G401.6 (cell line): ENCODE data around the gene PSMC3.

ENCODE experiments used
- FAIRE-seq: peaks from 2 replicates; lab custom pipeline; 2012; peaks lifted over from hg19 to GRCh38; lab: Jason Lieb, UNC

PSMC3 gene

DNA sequence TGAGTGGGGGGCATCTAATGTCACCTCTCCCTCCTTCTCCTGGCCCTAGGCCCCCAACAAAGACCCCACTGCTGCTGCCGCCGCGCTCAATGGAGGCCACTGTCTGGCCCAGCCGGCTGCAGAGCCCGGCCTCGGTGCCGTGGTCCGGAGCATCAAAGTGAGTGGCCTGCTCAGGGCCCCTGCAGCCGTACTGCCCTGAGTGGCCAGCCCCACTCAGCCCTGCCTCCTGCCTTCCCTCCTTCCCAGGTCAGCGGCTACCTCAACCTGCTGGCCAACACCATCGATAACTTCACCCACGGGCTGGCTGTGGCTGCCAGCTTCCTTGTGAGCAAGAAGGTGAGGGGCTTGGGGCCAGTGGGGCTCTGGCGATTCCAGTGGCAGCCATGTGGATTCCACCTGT lies 12.9 kb downstream of the PSMC3 start:
- no peak for FAIRE-seq

GRCh38 chr11:47411884-47412746 lies 14.1 kb downstream of the PSMC3 start:
- no peak for FAIRE-seq

GRCh38 chr11:47410370-47411264 lies 15.6 kb downstream of the PSMC3 start:
- FAIRE-seq: no peak

DNA sequence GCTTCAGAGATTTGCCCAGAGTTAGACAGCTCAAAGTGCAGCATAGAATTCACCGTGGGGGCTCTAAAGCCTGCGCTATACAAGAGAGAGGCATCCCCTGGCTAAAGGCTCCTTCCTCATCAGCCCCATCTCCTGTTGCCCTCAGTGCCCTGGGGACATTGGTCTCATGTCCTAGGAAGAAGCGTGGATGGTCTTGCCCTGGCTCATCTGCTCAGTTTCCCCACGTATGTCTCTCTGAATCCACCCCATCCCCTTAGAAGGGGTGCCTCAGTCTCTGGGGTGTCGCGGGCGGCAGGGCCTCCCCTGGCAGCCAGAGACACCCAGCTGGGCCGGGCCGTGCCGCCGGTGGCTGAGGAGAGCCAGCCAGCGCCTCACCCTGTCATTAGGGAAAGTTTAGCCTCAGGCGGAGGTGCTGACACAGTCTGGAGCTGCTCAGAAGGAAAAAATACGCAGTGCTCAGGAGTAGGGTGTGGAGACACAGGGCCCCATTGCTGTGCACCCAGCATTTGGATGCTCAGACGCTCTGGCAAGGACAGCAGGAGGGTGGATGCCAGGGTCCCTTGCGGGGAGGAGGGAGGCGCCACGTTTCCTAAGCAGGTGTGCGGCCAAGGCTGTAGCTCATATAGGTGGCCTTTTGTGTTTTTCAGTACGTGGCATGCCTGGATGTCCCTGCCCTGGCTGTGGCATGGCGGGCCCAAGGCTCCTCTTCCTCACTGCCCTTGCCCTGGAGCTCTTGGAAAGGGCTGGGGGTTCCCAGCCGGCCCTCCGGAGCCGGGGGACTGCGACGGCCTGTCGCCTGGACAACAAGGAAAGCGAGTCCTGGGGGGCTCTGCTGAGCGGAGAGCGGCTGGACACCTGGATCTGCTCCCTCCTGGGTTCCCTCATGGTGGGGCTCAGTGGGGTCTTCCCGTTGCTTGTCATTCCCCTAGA lies 16.5 kb downstream of the PSMC3 start:
- no peak for FAIRE-seq

DNA sequence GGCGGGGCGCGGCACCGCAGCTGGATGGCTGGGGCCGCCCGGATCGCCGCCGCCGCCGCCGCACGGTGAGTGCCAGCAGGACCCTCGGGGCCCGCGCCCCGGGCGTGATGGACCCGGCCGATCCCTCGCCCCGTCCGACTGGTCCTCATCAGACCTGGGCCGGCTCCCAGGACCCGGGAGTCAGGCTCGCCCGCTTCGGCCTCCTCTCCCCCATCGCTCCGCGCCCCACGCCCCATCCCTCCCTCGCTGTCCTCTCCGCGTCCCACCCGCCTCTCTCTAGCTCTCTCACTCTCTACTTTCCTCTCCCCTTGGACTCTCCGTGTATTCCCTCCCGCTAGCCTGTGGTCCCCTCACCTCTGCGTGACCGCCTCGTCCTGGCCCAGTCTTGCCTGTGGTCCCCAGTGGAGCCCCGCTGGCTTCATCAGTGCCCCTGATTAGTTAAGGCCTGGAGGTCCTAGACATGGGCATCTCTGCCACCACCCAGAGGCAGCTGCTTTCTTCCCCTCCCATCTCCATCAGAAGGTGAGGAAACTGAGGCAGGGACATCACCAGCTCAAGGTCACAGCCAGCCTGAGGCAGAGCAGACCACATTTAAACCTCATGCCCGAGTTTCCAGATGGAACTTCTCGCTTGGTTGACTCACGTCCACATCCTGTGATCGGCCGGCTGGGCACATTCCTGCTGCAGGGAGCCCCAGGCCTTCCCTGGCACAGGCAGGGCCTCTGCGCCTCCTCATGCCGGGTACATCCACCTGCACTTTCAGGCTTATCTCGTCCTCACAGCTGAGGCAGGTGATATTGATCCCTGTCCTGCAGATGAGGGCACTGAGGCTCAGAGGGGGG lies 17.4 kb downstream of the PSMC3 start:
- no peak for FAIRE-seq

- no peak for FAIRE-seq
Observed at GRCh38 chr11:47407746-47408590, 18.3 kb downstream of the PSMC3 start, which contains the start of gene SLC39A13. Gene SLC39A13 (plus strand): TSS chr11:47408590. CDS start chr11:47410095, 1,505 bp downstream.

DNA sequence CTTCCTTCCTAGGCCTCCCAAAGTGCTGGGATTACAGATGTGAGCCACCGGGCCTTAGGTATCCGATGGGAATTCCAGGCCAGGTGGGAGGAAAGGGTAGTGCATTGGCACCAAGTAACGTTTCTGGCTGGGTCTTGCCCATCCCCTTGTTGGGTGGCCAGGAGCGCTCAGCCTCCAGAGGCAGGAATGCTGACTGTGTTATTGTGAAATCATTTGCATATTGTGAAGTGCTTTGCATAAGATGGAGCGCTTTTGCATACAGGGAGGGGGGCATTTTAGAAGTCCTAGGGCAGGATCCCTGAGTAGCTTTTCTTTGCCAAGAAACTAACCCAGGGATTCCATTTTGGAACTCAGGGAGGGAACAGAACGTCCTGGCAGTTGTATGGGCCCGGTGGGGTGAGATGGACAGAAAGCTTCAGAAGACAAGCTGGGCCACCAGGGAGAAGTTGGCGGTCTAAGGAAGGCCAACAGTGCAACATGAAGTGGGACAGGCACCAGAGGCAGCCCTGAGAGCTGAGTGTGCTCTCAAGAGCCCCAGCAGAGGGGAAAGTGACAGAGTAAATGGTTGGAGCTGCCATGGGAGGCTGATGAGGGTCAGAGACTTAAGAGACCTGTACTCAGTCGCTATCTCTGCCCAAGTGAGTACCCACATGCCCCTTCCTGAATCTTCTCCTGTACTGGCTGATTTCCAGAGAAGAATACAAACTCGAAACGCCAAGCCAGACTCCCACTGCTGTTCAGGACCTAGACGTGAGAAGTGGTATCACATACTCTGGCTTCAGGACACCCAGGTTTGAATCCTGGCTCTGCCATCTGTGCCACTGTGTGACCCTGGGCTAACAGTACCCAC lies 19.1 kb downstream of the PSMC3 start:
- no peak for FAIRE-seq

DNA sequence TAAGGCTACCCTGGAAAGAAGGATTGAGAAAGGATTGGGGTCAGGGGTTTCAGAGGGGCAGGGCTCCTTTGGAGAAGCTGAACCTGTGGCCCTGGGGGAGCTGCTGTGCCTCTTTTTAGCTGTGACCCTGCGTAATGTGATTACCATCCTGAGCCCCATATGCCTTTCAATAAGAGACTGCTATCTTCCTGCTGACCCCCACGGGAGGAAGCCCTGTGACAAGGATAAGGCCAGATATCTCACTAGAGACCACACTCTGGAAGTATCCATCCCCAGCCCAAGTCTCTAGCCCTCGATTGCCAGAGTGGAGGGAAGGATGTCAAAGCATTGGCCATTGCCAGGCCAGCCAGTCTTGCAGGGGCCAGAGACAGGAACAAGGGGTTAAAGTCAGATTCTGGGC lies 22.7 kb downstream of the PSMC3 start:
- no peak for FAIRE-seq

GRCh38 chr11:47403135-47403534 lies 23.1 kb downstream of the PSMC3 start:
- no peak for FAIRE-seq

DNA sequence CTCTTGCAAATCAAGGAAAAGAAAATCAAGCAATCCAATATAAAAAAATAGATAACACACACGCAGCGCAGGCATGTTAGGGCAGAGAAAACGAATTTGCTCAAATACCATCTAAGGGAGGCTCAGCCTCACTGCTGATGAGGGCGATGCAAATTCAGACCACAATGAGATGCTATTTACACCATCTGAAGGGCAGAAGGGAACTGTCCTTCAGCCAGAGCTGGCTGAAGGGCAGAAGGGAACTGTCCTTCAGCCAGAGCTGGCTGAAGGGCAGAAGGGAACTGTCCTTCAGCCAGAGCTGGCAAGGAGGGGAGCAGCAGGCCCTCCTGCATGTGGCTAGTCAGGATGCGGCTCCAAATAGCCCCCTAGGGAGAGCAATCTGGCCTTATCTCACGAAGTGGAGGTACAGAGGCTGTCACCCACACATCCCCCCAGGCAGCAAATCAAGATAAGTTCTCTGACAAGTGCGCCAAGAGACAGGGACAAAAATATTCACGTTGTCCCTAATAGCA lies 25.4 kb downstream of the PSMC3 start:
- no peak for FAIRE-seq

DNA sequence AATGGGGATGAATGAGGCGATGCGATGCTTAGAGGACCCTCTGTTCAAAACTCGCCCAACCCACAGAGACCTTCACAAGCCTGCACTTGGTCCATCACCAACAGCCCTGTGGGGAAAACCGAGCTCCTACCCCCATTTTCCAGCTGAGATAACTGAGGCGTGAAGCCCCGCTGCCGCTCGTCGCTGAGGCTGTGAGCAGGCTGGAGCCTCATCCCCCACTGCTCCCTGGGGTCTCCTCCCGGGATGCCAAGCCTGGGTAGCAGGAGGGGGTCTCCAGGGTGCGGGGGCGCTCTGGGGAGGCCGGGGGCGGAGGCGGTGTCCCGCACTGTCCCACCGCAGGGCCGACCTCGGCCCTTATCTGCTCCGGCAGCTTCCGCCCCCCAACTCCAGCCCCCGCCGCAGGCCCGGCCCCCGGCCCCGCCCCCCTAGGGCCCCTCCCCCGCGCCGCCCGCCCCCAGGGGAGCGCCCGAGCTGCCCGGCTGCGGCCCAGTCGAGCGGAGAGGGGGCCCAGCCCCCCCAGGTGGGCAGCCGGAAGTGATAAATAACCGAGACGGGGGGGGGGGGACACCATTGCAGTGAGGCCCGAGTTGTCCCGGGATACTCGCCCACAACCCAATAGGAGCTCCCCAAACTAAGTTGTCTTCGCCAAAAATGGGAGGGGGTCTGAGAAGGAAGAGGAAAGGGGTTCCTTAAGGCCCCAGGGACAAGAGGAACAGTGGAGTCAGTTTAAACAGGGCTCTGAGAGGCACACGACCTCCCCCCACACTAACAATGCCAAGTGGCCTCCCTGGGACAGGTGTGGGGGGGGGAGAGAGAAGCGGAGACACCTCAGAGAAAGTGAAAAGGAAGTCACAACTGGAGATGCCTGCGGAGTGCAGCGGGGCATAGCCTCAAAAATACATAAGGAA lies 26.1 kb downstream of the PSMC3 start:
- no peak for FAIRE-seq

DNA sequence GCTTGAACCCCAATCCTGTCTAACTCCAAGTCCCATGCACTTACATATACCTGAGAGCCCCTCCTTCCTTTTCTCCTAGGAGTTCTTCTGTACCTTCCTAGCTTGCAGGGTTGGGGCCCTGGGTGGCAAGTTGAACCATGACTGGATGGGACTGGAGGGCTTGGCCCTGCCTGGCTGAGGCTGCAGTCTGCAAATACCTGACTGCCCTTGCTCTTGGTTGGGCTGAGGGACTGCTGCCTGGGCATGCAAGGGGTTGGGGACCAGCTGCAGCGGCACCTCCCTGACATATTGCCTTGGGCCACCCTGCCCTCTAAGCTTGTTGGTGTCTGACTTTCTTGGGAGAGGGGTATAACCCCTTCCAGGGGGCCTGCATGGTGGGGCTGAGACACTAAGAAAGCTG lies 27.7 kb downstream of the PSMC3 start:
- FAIRE-seq: no peak

- no peak for FAIRE-seq
Observed at GRCh38 chr11:47398011-47398410, 28.2 kb downstream of the PSMC3 start.

DNA sequence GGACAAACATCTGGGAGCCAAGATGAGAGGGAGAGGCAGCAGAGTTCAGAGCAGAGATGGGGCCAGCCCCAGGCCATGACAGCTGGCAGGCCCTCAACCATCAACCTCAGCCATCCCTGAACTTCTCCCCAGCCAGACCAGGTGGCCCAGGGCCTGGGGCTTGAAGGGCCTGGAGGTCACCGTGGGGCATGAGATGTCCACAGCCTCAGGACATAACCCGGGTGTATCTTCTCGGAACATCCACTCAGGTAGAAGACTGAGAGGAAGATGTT lies 30.3 kb downstream of the PSMC3 start:
- FAIRE-seq: no peak

GRCh38 chr11:47395223-47396048 lies 30.8 kb downstream of the PSMC3 start:
- FAIRE-seq: no peak

DNA sequence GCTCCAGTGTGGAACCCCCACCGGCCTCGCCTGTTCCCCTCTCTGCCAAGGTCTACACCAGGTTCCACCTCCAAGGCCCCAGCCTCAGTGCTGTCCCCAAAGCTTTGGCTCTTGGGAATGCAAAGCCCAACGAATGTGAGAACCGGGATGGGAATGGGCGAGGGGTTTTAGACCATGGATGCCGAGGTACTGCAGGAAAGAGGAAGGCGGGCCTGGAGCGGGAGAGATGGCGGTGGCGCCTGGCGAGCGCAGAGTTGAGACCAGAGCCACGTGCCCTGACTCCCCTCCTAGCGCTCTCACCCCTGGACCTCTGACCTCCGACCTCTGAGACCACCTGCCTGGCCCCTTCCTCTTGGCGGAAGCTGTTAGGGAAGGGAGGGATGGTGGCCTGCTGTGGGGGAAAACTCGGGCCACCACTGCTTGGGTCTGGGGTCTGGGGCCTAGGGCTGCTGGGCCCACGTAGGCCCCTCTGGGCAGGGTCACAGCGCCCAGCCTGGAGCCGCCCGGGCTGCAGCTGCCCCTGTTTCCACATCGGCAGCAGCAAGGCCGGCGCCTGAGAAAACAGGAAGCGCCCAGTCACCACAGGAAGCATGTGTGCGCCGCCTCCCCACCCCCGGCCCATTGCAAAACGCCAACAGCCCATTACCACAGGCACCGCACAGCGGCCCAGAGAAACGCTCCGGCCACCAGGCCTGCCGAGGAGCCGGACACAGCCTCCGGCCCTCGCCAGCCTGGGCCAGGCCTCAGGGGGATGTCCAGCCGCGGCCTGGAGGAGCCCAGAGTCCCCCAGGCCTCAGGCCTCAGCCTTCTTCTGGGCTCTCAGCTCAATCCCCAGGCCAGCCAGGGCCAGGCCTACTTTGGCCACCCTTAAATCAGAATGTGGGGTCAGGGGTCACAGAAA lies 31.7 kb downstream of the PSMC3 start:
- no peak for FAIRE-seq

GRCh38 chr11:47394050-47394321 lies 32.3 kb downstream of the PSMC3 start:
- FAIRE-seq: no peak
